GM13977 (cell line): ENCODE data around the gene ASB13.
A peak's percentile ranks its signal among the peaks of the same experiment; 100 is the strongest.
"Not testable (repeated sequence)": the region's sequence is repeated elsewhere in the genome, so short reads cannot be mapped to it uniquely, and the experiment has no call there.

Experiments
- DNase-seq: peaks from one replicate; pipeline ENCODE4 v3.0.0; 2012; ENCODE audit warnings: low spot score
- CTCF ChIP-seq: IDR thresholded peaks from 2 replicates; pipeline ENCODE4 v1.5.1; 2012; ENCODE audit warnings: mild to moderate bottlenecking, control low read depth; ENCODE audit not compliant: insufficient read depth; ENCODE audit errors: extremely low read depth, missing control alignments
- in situ Hi-C: fragments of 300-500 bp; cut with MboI; formaldehyde crosslinking; loops from one replicate; pipeline ENCODE4 v1.12.0; 2022; ENCODE audit warnings: low sequenced_read_pairs, low pct_unique_long_range_greater_than_20kb, mixed read lengths, inconsistent platforms; ENCODE audit not compliant: unreplicated experiment

Gene ASB13

GRCh38 chr10:5627486-5628044, 38.8 kb downstream of the ASB13 start:
- in situ Hi-C loops, result loop anchor here (10.0 kb wide), 1 partner anchor 183 kb away; no protein-coding TSS in a partner anchor
- TF ChIP-seq CTCF, result no peak
- DNase-seq, result no peak

- in situ Hi-C loops, result loop anchor here (10.0 kb wide), 1 partner anchor 181 kb away; no protein-coding TSS in a partner anchor
- no peak for TF ChIP-seq CTCF
- DNase-seq, result no peak
Measured at GRCh38 chr10:5625992-5626777, 40.2 kb downstream of the ASB13 start.

GRCh38 chr10:5624701-5625100, 41.7 kb downstream of the ASB13 start:
- no peak for TF ChIP-seq CTCF
- no peak for DNase-seq
- in situ Hi-C loops, result loop anchor here (10.0 kb wide), 1 partner anchor 180 kb away; no protein-coding TSS in a partner anchor

- in situ Hi-C loops, result loop anchor here (10.0 kb wide), 1 partner anchor 178 kb away; no protein-coding TSS in a partner anchor
- peak; percentile 88 for DNase-seq
- TF ChIP-seq CTCF, result peak; percentile 97
Measured at GRCh38 chr10:5623081-5623748, 43.2 kb downstream of the ASB13 start.

- TF ChIP-seq CTCF, result no peak
- in situ Hi-C loops, result loop anchor here (10.0 kb wide), 1 partner anchor 178 kb away; no protein-coding TSS in a partner anchor
- no peak for DNase-seq
Measured at GRCh38 chr10:5622186-5622960, 44.0 kb downstream of the ASB13 start.

- in situ Hi-C loops, result loop anchor here (10.0 kb wide), 1 partner anchor 177 kb away; no protein-coding TSS in a partner anchor
- not testable (repeated sequence) for DNase-seq
Measured at GRCh38 chr10:5621371-5621770, 45.0 kb downstream of the ASB13 start.
